Esophagus muscularis mucosa (tissue), 3 donors: ENCODE results near the gene SLC38A9.

Experiments used
- POLR2A ChIP-seq: fragments of 450-650 bp; IDR thresholded peaks from one replicate; pipeline ENCODE4 v1.6.1; 2017; ENCODE audit warnings: antibody characterized with exemption, moderate library complexity, mild to moderate bottlenecking, low read depth
- TF ChIP-seq, protein P1 (sequence below), 3 experiments: fragments of 200-600 bp in 2 of 3; fragments of 450-650 bp in 1 of 3; sonication (generic) in 2 of 3; IDR thresholded peaks; one replicate each; pipeline ENCODE4 v1.5.1; 2017 to 2019; ENCODE audit warnings: antibody characterized with exemption in 3 of 3, mild to moderate bottlenecking in 2 of 3, moderate library complexity in 1 of 3

DNA sequence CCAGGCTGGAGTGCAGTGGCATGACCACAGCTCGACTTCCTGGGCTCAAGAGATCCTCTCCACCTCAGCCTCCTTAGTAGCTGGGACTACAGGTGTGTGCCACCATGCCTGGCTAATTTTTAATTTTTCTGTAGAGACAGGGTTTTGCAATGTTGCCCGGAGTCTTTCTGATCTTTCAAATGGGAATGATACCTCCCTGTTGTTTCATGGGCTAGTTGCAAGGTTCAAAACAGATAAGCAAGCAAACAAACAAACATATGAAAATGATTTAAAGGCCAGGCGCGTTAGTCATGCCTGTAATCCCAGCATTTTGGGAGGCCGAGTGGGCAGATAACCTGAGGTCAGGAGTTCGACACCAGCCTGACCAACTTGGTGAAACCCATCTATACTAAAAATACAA lies 132.1 kb downstream of the SLC38A9 start:
- no peak for TF ChIP-seq POLR2A
- TF ChIP-seq, protein P1, sequence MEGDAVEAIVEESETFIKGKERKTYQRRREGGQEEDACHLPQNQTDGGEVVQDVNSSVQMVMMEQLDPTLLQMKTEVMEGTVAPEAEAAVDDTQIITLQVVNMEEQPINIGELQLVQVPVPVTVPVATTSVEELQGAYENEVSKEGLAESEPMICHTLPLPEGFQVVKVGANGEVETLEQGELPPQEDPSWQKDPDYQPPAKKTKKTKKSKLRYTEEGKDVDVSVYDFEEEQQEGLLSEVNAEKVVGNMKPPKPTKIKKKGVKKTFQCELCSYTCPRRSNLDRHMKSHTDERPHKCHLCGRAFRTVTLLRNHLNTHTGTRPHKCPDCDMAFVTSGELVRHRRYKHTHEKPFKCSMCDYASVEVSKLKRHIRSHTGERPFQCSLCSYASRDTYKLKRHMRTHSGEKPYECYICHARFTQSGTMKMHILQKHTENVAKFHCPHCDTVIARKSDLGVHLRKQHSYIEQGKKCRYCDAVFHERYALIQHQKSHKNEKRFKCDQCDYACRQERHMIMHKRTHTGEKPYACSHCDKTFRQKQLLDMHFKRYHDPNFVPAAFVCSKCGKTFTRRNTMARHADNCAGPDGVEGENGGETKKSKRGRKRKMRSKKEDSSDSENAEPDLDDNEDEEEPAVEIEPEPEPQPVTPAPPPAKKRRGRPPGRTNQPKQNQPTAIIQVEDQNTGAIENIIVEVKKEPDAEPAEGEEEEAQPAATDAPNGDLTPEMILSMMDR (IDR thresholded peaks at IDR 0.05) = no peak
